HG02885 (cell line): ENCODE measurements around the gene CMKLR1.

ENCODE experiments used
- ATAC-seq: cut with Tn5 transposase; IDR thresholded peaks from one replicate; pipeline ENCODE4 v1.9.1; 2021; ENCODE audit warnings: mild to moderate bottlenecking; ENCODE audit not compliant: unreplicated experiment, poor library complexity

Gene CMKLR1

DNA sequence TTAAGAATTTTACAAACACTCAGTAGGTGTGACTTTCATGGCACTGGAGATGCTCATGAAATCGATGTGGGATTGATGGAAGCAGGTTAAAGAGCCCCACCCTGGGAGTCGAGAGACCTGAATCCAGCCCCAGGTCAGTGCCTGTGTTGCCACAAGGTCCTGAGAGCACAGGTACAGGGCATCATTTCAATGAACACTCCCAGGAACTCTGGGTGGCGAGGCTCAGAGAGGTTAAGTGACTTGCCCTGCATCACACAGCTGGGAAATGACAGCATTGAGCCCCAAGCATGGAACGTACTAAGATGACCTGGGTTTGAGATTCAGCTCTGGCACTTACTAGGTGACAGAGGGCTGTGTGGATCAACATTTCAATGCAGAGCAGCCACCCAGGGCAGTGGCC, 98.2 kb downstream of the CMKLR1 start:
- no peak for ATAC-seq

DNA sequence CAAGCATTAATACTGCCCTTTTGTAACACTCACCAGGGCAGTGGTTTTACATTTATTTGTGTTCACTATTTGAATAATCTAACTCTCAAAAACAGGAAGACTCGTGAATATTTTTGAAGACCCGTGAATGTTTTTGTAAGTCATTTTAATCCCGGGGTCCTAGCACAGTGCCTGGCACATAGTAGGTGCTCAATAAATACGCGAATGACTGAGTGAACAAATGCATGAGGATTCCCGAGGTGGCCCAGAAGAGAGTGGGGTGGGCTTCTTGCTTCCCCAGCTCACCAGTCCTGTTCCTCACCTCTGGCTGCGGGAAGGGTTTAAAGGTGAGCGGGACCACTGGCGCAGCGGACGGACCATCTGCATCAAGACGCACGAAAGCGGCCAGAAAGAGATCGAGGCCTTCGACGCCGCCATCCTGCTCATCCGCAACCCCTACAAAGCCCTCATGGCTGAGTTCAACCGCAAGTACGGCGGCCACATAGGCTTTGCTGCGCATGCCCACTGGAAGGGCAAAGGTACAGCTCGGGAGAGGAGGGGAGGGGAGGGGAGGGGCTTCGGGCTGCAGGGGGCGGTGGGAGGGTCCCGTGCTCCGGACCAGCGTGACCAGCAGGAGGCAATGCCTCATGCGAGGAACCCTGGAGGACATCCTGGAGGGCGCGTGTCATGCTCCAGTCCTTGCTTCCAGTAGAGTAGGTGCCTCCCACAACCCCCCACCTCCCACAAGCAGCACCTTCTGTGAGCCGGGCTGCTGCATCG, 98.9 kb downstream of the CMKLR1 start:
- no peak for ATAC-seq

DNA sequence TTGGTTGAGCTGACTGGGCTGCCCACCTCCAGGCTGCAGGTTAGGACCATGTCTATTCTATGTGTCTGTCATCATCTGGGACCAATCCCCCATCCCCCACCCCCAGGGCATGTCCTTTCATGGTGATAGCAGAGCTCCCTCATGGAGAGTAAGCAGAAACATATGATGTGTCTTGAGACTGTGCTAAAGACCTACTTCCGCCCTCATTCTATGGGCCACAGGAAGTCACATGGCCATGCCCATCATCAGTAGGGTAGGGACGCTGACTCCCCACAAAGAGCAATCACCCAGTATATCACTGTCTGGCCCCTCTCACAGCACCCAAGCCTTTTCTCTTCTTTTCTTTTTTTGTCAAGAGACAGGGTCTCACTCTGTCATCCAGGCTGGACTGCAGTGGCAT, 99.7 kb downstream of the CMKLR1 start:
- ATAC-seq = no peak

DNA sequence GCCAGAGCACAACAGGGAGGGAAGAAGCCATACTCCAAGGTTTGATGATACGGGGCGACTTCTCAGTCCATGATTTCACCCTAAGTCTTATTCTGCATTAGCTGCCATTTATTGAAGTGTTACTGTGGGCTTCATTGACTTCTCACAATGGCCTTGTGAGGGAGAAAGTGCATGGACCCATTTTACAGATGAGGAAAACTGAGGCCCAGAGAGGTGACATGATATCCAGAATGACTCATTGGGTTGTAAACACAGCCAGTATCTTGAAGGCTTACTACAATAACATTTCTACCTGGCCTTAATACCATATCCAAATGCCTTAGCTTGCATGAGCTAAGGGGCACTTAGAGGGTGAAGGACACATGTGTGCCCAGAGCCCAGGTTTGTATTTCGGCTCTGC, 100.6 kb downstream of the CMKLR1 start:
- ATAC-seq = no peak
